Endothelial cell (in vitro differentiated cells): ENCODE measurements around the gene FGF1. TPM values are rescaled to one million over a fixed set of nuclear protein-coding genes. Genes with fewer than 3 reads are reported as not detected.

Experiments
- DNase-seq: peaks from one replicate; pipeline ENCODE4 v3.0.0; 2021; ENCODE audit warnings: low spot score
- H3K27ac Mint-ChIP-seq: one replicate; pipeline ENCODE4 v1.8.0; 2021; ENCODE audit warnings: mixed read lengths, inconsistent platforms; ENCODE audit not compliant: unreplicated experiment
- H3K27me3 Mint-ChIP-seq: one replicate; pipeline ENCODE4 v1.8.0; 2021; ENCODE audit warnings: mild to moderate bottlenecking, moderate library complexity, mixed read lengths, inconsistent platforms; ENCODE audit not compliant: unreplicated experiment
- H3K36me3 Mint-ChIP-seq: one replicate; pipeline ENCODE4 v1.8.0; 2021; ENCODE audit warnings: mild to moderate bottlenecking, low read depth, mixed read lengths, inconsistent platforms; ENCODE audit not compliant: unreplicated experiment
- H3K4me1 Mint-ChIP-seq: one replicate; pipeline ENCODE4 v1.8.0; 2021; ENCODE audit warnings: mild to moderate bottlenecking, mixed read lengths, inconsistent platforms; ENCODE audit not compliant: unreplicated experiment
- H3K4me3 Mint-ChIP-seq: one replicate; pipeline ENCODE4 v1.8.0; 2021; ENCODE audit warnings: mild to moderate bottlenecking, mixed read lengths, inconsistent platforms; ENCODE audit not compliant: unreplicated experiment
- H3K9me3 Mint-ChIP-seq: one replicate; pipeline ENCODE4 v1.8.0; 2021; ENCODE audit warnings: mixed read lengths, inconsistent platforms; ENCODE audit not compliant: unreplicated experiment
- CTCF ChIP-seq: fragments of 200-600 bp; sonication (generic); IDR thresholded peaks from one replicate; pipeline ENCODE4 v1.5.0; 2021; ENCODE audit warnings: antibody characterized with exemption; ENCODE audit not compliant: unreplicated experiment
- total RNA-seq: library from RNA; stranded (reverse); fragmentation: NEBNext Ultra II Directional; extraction: Animal tissue kit (Norgen Biotek cat#: 25700); gene quantifications from one replicate; pipeline ENCODE4 v1.2.1, GENCODE V29; 2021; ENCODE audit not compliant: unreplicated experiment

FGF1 gene
- total RNA-seq, 1 donor from 2014 or later = 0.13 TPM

- Mint-ChIP-seq H3K9me3 (no peaks in the 10 kb centered on the region), H3K4me3 (no peak overlapping the region), H3K4me1 (peaks cover 7% of the 10 kb centered on the region), H3K27ac (no peak overlapping the region), H3K36me3 (no peaks in the 10 kb centered on the region), H3K27me3 (no peaks in the 10 kb centered on the region)
- TF ChIP-seq CTCF = no peak
- no peak for DNase-seq
Observed at GRCh38 chr5:142671266-142671665, 14.6 kb downstream of the FGF1 start.

- H3K27ac Mint-ChIP-seq = no peak overlapping the region
- no peaks in the 10 kb centered on the region for H3K27me3 Mint-ChIP-seq
- DNase-seq = no peak
- no peaks in the 10 kb centered on the region for H3K9me3 Mint-ChIP-seq
- H3K36me3 Mint-ChIP-seq = no peaks in the 10 kb centered on the region
- H3K4me1 Mint-ChIP-seq = peaks cover 7% of the 10 kb centered on the region
- TF ChIP-seq CTCF = no peak
- H3K4me3 Mint-ChIP-seq = no peak overlapping the region
Observed at GRCh38 chr5:142670804-142671203, 15.1 kb downstream of the FGF1 start.

GRCh38 chr5:142669477-142669876 lies 16.4 kb downstream of the FGF1 start:
- Mint-ChIP-seq H3K4me1 (peaks cover 7% of the 10 kb centered on the region), H3K4me3 (no peak overlapping the region), H3K36me3 (no peaks in the 10 kb centered on the region), H3K27me3 (peaks cover 1% of the 10 kb centered on the region), H3K27ac (no peak overlapping the region), H3K9me3 (no peaks in the 10 kb centered on the region)
- DNase-seq = no peak
- TF ChIP-seq CTCF = no peak

- peaks cover 1% of the 10 kb centered on the region for H3K27me3 Mint-ChIP-seq
- no peaks in the 10 kb centered on the region for H3K36me3 Mint-ChIP-seq
- H3K4me1 Mint-ChIP-seq = peaks cover 3% of the 10 kb centered on the region
- H3K27ac Mint-ChIP-seq = no peak overlapping the region
- TF ChIP-seq CTCF = no peak
- no peak for DNase-seq
- H3K4me3 Mint-ChIP-seq = no peak overlapping the region
- no peaks in the 10 kb centered on the region for H3K9me3 Mint-ChIP-seq
Observed at GRCh38 chr5:142668336-142668735, 17.6 kb downstream of the FGF1 start.

- Mint-ChIP-seq H3K4me3 (no peak overlapping the region), H3K4me1 (peaks cover 3% of the 10 kb centered on the region), H3K9me3 (no peaks in the 10 kb centered on the region), H3K27ac (no peak overlapping the region), H3K27me3 (peaks cover 1% of the 10 kb centered on the region), H3K36me3 (no peaks in the 10 kb centered on the region)
- DNase-seq = no peak
- TF ChIP-seq CTCF = no peak
Observed at GRCh38 chr5:142667831-142668230, 18.1 kb downstream of the FGF1 start.
